ENCODE measurements around the gene PRDM16. TPM values are rescaled to one million over a fixed set of nuclear protein-coding genes. Genes with fewer than 3 reads are reported as not detected.

Gene PRDM16
- total and polyA plus RNA-seq, 2 of the 8 experiments (the other 6 are each of a cell fraction or from before 2014, with no cell fraction given): 0.39 to 0.43 TPM

- ChIA-PET POLR2A (ENCODE audit: partially characterized antibody) (interaction anchor here (0.7 to 2.0 kb wide), 2 partner anchors 12 to 806 kb away, joined by 3 to 9 read pairs; no protein-coding TSS in a partner anchor), CTCF (ENCODE audit: partially characterized antibody) (interaction anchor here (1.1 to 1.7 kb wide), 4 partner anchors 33 to 72 kb away, joined by 3 to 6 read pairs (median 4); no protein-coding TSS in a partner anchor)
- Histone ChIP-seq H3K27me3 (replicated peaks in 1 of 4; ENCODE audit: control insufficient read depth in 3 of 4, extremely low read depth in 1 of 4, insufficient read depth in 3 of 4, low read length in 3 of 4) (no peaks in the 10 kb centered on the region), H3K23me2 (ENCODE audit: low read depth, low read length) (peaks cover 3% of the 10 kb centered on the region; the same call in 1 of the 2 replicates), H3K4me2 (ENCODE audit: insufficient read depth in 1 of 2, low read depth in 2 of 2, low read length in 2 of 2) (peak overlapping the region; percentile 59 to 70), H2AFZ (ENCODE audit: low read length) (0 out of 2 replicates have a peak overlapping the region, but pooled peaks have one; percentile 15), H3K79me2 (ENCODE audit: control insufficient read depth in 1 of 2, insufficient read depth in 2 of 2, low read length in 2 of 2) (no peaks in the 10 kb centered on the region), H3K23ac (ENCODE audit: insufficient read length) (no peak overlapping the region), H3K79me1 (ENCODE audit: low read depth, low read length) (no peaks in the 10 kb centered on the region), H2BK5ac (ENCODE audit: low read depth, low read length) (peak overlapping the region; percentile 85), H2BK120ac (replicated peaks; ENCODE audit: low read depth, low read length) (no peak overlapping the region), H4K5ac (ENCODE audit: insufficient read length, low read depth, low read length) (peak overlapping the region; percentile 23), H2BK20ac (ENCODE audit: low read length) (peak overlapping the region; percentile 94; the same call in 1 of the 2 replicates), H3K4ac (replicated peaks; ENCODE audit: insufficient read length, low read depth, low read length) (peak overlapping the region; percentile 92), H2BK12ac (ENCODE audit: low read depth, low read length) (peak overlapping the region; percentile 99; the same call in 1 of the 2 replicates), H3K4me3 (ENCODE audit: extremely low read depth in 1 of 4, insufficient read depth in 2 of 4, low read depth in 3 of 4, low read length in 4 of 4) (peak overlapping the region in 3 of 4 experiments; percentile 2 to 48 (median 15); a peak in 4 of 8 replicates), H4K91ac (replicated peaks; ENCODE audit: insufficient read length, low read length) (peak overlapping the region; percentile 90), H3K36me3 (ENCODE audit: control insufficient read depth in 2 of 4, insufficient read depth in 4 of 4, low read length in 3 of 4) (no peaks in the 10 kb centered on the region), H3K56ac (replicated peaks; ENCODE audit: insufficient read length, low read depth, low read length) (no peak overlapping the region), H4K8ac (ENCODE audit: extremely low read depth, insufficient read depth, low read length) (peak overlapping the region; percentile 53; the same call in 1 of the 2 replicates), H3K9ac (replicated peaks in 1 of 4; ENCODE audit: extremely low read depth in 1 of 4, low read depth in 3 of 4, low read length in 3 of 4) (no peak overlapping the region), H3K9me3 (ENCODE audit: insufficient read depth in 2 of 2, low read depth in 1 of 2, low read length in 1 of 2) (no peaks in the 10 kb centered on the region), H2BK15ac (ENCODE audit: low read length) (no peak overlapping the region), H3K27ac (ENCODE audit: low read depth, low read length) (no peak overlapping the region), H2AK5ac (ENCODE audit: low read depth, low read length) (0 out of 2 replicates have a peak overlapping the region, but pooled peaks have one; percentile 70), H4K20me1 (replicated peaks in 1 of 2; ENCODE audit: control insufficient read depth in 1 of 2, insufficient read depth in 2 of 2, low read length in 2 of 2) (no peaks in the 10 kb centered on the region), H3K18ac (ENCODE audit: extremely low read depth, low read length) (no peak overlapping the region), H3K4me1 (replicated peaks in 1 of 4; ENCODE audit: control insufficient read depth in 3 of 4, insufficient read depth in 4 of 4, low read length in 3 of 4) (peaks cover 0 to 27% (median 15%) of the 10 kb centered on the region in 4 experiments; a peak in 6 of 7 replicates), H3K14ac (ENCODE audit: insufficient read length) (no peak overlapping the region)
- DNase-seq (ENCODE audit: low read depth in 1 of 2, low spot score in 2 of 2) (peak in 1 of 2 experiments; percentile 72), FAIRE-seq (no peak)
- WGBS, 2 experiments (ENCODE audit: extremely low coverage in 1 of 2, insufficient coverage in 1 of 2, insufficient read length in 1 of 2, insufficient replicate concordance in 2 of 2, low coverage in 1 of 2, low lambda C conversion rate in 2 of 2, missing lambda C conversion rate in 1 of 2): 9% methylated on average over 17 of the region's 30 CpGs; no CpG with 5 or more reads in 1 of the 2 experiments
- TF ChIP-seq JUND (IDR thresholded peaks at IDR 0.05; ENCODE audit: low read length) (0 out of 2 replicates have a peak, but pooled peaks have one; percentile 12), GABPA (IDR thresholded peaks at IDR 0.05; ENCODE audit: borderline replicate concordance, insufficient read depth, low read length) (0 out of 2 replicates have a peak, but pooled peaks have one; percentile 23), TEAD4 (IDR thresholded peaks at IDR 0.05; ENCODE audit: low read depth, low read length) (0 out of 2 replicates have a peak, but pooled peaks have one; percentile 31), ASH2L (IDR thresholded peaks at IDR 0.05; ENCODE audit: low read length) (peak; percentile 18), NANOG (IDR thresholded peaks at IDR 0.05; ENCODE audit: insufficient read depth, low read depth, low read length, poor library complexity, severe bottlenecking) (peak; percentile 33), BCL11A (IDR thresholded peaks at IDR 0.05; ENCODE audit: low read depth in 2 of 2, low read length in 2 of 2) (no peak)
Measured at GRCh38 chr1:3352299-3352951, 283.4 kb downstream of the PRDM16 start.

All from H1 (cell line).